A549 (cell line): ENCODE measurements around the gene CSTPP1. TPM values are rescaled to one million over a fixed set of nuclear protein-coding genes. Genes with fewer than 3 reads are reported as not detected.
"Not testable (repeated sequence)": the region's sequence is repeated elsewhere in the genome, so short reads cannot be mapped to it uniquely, and the experiment has no call there.

Source experiments
- ATAC-seq, 2 experiments: fragments of 200-7000 bp in 1 of 2; fragments of >200 bp in 1 of 2; cut with Nextera tagmentation in 1 of 2; cut with Tn5 transposase in 1 of 2; 3 replicates each; pipeline versions ENCODE4 v1.8.0 to v1.9.1; 2018 to 2020; ENCODE audit warnings: mild to moderate bottlenecking in 1 of 2, moderate library complexity in 1 of 2
- CTCF ChIA-PET: fragments of 300-600 bp; sonication (Branson Sonifier 250); formaldehyde crosslinking; extraction: SDS; loops from one replicate; lab custom pipeline; 2021; ENCODE audit warnings: antibody characterized with exemption, inconsistent platforms; lab: Yijun Ruan, JAX
- POLR2A ChIA-PET: fragments of 350-600 bp; formaldehyde crosslinking; extraction: SDS; loops from one replicate; lab custom pipeline; 2021; ENCODE audit warnings: antibody characterized with exemption, inconsistent platforms; lab: Yijun Ruan, JAX
- DNase-seq, 2 experiments: peaks; one replicate each; pipeline versions ENCODE4 v3.0.0 to v3.0.0-alpha.2; 2011 to 2016; ENCODE audit warnings: low read depth in 1 of 2, low spot score in 1 of 2
- FAIRE-seq: peaks from 2 replicates; lab custom pipeline; 2011; peaks lifted over from hg19 to GRCh38; lab: Jason Lieb, UNC
- H3K27ac ChIP-seq, 2 experiments: fragments of >200 bp; sonication (Bioruptor Twin); formaldehyde crosslinking; 3 replicates each; pipeline ENCODE4 v1.5.1; 2016 to 2017
- H3K4me1 ChIP-seq: fragments of >200 bp; sonication (Bioruptor Twin); formaldehyde crosslinking; 3 replicates; pipeline ENCODE4 v1.6.1; 2016
- H3K4me2 ChIP-seq: fragments of >200 bp; sonication (Bioruptor Twin); formaldehyde crosslinking; 3 replicates; pipeline ENCODE4 v1.6.1; 2016
- H3K4me3 ChIP-seq: fragments of >200 bp; sonication (Bioruptor Twin); formaldehyde crosslinking; 3 replicates; pipeline ENCODE4 v1.5.1; 2016
- H3K9me3 ChIP-seq: fragments of >200 bp; sonication (Bioruptor Twin); formaldehyde crosslinking; 3 replicates; pipeline ENCODE4 v1.6.1; 2016
- ATOH8 ChIP-seq: fragments of 250-450 bp; sonication (Bioruptor Pico); IDR thresholded peaks from 2 replicates; pipeline ENCODE4 v1.5.0; 2020; ENCODE audit warnings: low read depth, mild to moderate bottlenecking, moderate library complexity
- CHD2 ChIP-seq: fragments of 150-350 bp; IDR thresholded peaks from 2 replicates; pipeline ENCODE4 v1.6.1; 2014; ENCODE audit warnings: low read length; ENCODE audit not compliant: partially characterized antibody
- EHF ChIP-seq: fragments of 250-450 bp; sonication (Bioruptor Pico); IDR thresholded peaks from 2 replicates; pipeline ENCODE4 v1.5.0; 2020; ENCODE audit warnings: mild to moderate bottlenecking
- EP300 ChIP-seq, 2 experiments: fragments of >200 bp; sonication (Bioruptor Twin); formaldehyde crosslinking; IDR thresholded peaks; 2 replicates in 1 of 2; 3 replicates in 1 of 2; pipeline ENCODE4 v1.6.1; 2016 to 2017
- ESRRA ChIP-seq: fragments of 150-350 bp; IDR thresholded peaks from 2 replicates; pipeline ENCODE4 v1.6.1; 2014; ENCODE audit warnings: mild to moderate bottlenecking, low read length, borderline replicate concordance
- HDAC2 ChIP-seq: fragments of 200-600 bp; sonication (generic); IDR thresholded peaks from 2 replicates; pipeline ENCODE4 v1.6.1; 2016
- HEYL ChIP-seq: fragments of 250-450 bp; sonication (Bioruptor Pico); IDR thresholded peaks from 2 replicates; pipeline ENCODE4 v1.8.0; 2021; ENCODE audit warnings: mild to moderate bottlenecking, moderate library complexity
- HOXA7 ChIP-seq: fragments of 250-450 bp; sonication (Bioruptor Pico); IDR thresholded peaks from 2 replicates; pipeline ENCODE4 v1.5.0; 2020; ENCODE audit warnings: mild to moderate bottlenecking, moderate library complexity
- KDM1A ChIP-seq: fragments of 200-600 bp; sonication (generic); IDR thresholded peaks from 2 replicates; pipeline ENCODE4 v1.6.1; 2016; ENCODE audit warnings: low read depth, mild to moderate bottlenecking
- MAX ChIP-seq: IDR thresholded peaks from 2 replicates; pipeline ENCODE4 v1.6.1; 2012
- MAZ ChIP-seq: fragments of 150-350 bp; IDR thresholded peaks from 2 replicates; pipeline ENCODE4 v1.6.1; 2014; ENCODE audit warnings: antibody characterized with exemption, low read depth, low read length, borderline replicate concordance
- MYC ChIP-seq: IDR thresholded peaks from 2 replicates; pipeline ENCODE4 v1.6.1; 2012; ENCODE audit warnings: mild to moderate bottlenecking, inconsistent platforms, low read length, improper control_type of control experiment, borderline replicate concordance
- NPAS2 ChIP-seq: fragments of 250-450 bp; sonication (Bioruptor Pico); IDR thresholded peaks from 2 replicates; pipeline ENCODE4 v1.8.0; 2022; ENCODE audit warnings: mild to moderate bottlenecking, moderate library complexity, borderline replicate concordance
- NR3C1 ChIP-seq: fragments of >200 bp; sonication (Bioruptor Twin); formaldehyde crosslinking; IDR thresholded peaks from 3 replicates; pipeline ENCODE4 v1.6.1; 2017
- POLR2A ChIP-seq: IDR thresholded peaks from 2 replicates; pipeline ENCODE4 v1.6.1; 2012; ENCODE audit warnings: mild to moderate bottlenecking, low read length
- POLR2AphosphoS2 ChIP-seq: conservative IDR thresholded peaks from 2 replicates; pipeline ENCODE4 v1.6.1; 2012; ENCODE audit warnings: low read length, improper control_type of control experiment, inconsistent platforms
- RCOR1 ChIP-seq: fragments of 150-350 bp; IDR thresholded peaks from 2 replicates; pipeline ENCODE4 v1.6.1; 2014; ENCODE audit warnings: antibody characterized with exemption, low read length, low read depth
- REST ChIP-seq: fragments of 200-600 bp; sonication (generic); IDR thresholded peaks from 2 replicates; pipeline ENCODE4 v1.6.1; 2016; ENCODE audit warnings: antibody characterized with exemption, mild to moderate bottlenecking, moderate library complexity
- RFX5 ChIP-seq: fragments of 450-650 bp; IDR thresholded peaks from 2 replicates; pipeline ENCODE4 v1.7.1; 2014; ENCODE audit warnings: antibody characterized with exemption, mild to moderate bottlenecking, moderate library complexity
- RNF2 ChIP-seq: fragments of 200-600 bp; sonication (generic); IDR thresholded peaks from 2 replicates; pipeline ENCODE4 v1.6.1; 2016; ENCODE audit warnings: low read depth, mild to moderate bottlenecking, antibody characterized with exemption, moderate library complexity, borderline replicate concordance
- SREBF2 ChIP-seq: fragments of 450-650 bp; IDR thresholded peaks from 2 replicates; pipeline ENCODE4 v1.6.1; 2014; ENCODE audit warnings: mild to moderate bottlenecking, moderate library complexity
- ZFP36 ChIP-seq: fragments of 450-650 bp; IDR thresholded peaks from 2 replicates; pipeline ENCODE4 v1.6.1; 2014; ENCODE audit warnings: borderline replicate concordance; ENCODE audit not compliant: partially characterized antibody
- ZSCAN20 ChIP-seq: fragments of 250-450 bp; sonication (Bioruptor Pico); IDR thresholded peaks from 2 replicates; pipeline ENCODE4 v1.8.0; 2022; ENCODE audit warnings: mild to moderate bottlenecking, moderate library complexity
- WGBS: methylation state at CpG from one replicate; pipeline ENCODE4 v1.1.6; 2017; ENCODE audit errors: missing lambda C conversion rate; 5-methylcytosine and 5-hydroxymethylcytosine counted together
- polyA plus RNA-seq, 4 experiments: library from polyadenylated mRNA; depleted of rRNA in 3 of 4; stranded (reverse); fragments of >200 nt; fragmentation: RNase III in 1 of 4; extraction: RNeasy Plus Mini Kit Qiagen cat#74134 plus additional on column Dnase treatment in 1 of 4; gene quantifications; 2 replicates in 3 of 4; 3 replicates in 1 of 4; pipeline ENCODE4 v1.2.3, GENCODE V29; 2011 to 2017

Gene CSTPP1
- polyA plus RNA-seq, 2 of the 4 experiments (the other 2 are of a cell fraction) = 31.5 to 34.5 TPM

DNA sequence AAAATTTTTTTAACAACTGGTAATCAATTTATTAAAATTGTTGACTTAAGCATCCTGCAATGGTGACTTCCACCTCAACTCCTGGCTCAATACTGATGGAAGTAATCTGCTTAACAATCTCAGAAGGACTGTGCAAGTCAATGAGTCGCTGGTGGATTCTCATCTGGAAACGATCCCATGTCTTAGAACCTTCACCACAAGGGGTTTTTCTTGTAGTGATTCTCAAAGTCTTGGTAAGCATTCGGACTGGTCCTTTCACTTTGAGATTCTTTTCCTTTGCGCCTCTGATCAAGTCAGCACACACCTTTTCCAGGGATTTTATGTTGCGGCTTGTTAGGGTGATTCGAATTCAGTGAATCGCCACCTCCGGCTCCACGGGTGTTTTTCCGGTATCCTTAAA is 254.6 kb downstream of the CSTPP1 start:
- ATAC-seq, FAIRE-seq, H3K27ac ChIP-seq, H3K9me3 ChIP-seq, H3K4me3 ChIP-seq, H3K4me2 ChIP-seq: not testable (repeated sequence)
- 86% methylated on average over 10 of the region's 10 CpGs for WGBS
- DNase-seq = peak in 1 of 2 experiments; percentile 25
- ChIA-PET CTCF (interaction anchor here (0.5 to 5.2 kb wide), 2 partner anchors 12 to 16 kb away, joined by 3 to 41 read pairs; partner anchors contain the start of gene ARFGAP2), POLR2A (interaction anchor here (1.4 to 3.9 kb wide), 3 partner anchors 14 to 23 kb away, joined by 4 to 26 read pairs (median 24); partner anchors contain the start of gene DDB2)
- peaks cover 40% of the 10 kb centered on the region for H3K4me1 ChIP-seq

GRCh38 chr11:47192111-47192510 is 255.6 kb downstream of the CSTPP1 start:
- no peak for TF ChIP-seq NPAS2
- TF ChIP-seq HDAC2 = no peak
- TF ChIP-seq ESRRA = no peak
- no peak for TF ChIP-seq KDM1A
- no peak for TF ChIP-seq MAX
- no peak for TF ChIP-seq EHF
- ChIA-PET POLR2A (interaction anchor here (1.4 to 3.9 kb wide), 2 partner anchors 13 to 22 kb away, joined by 4 to 24 read pairs; partner anchors contain the start of gene DDB2), CTCF (interaction anchor here (0.6 to 3.0 kb wide), 5 partner anchors 13 to 68 kb away, joined by 3 to 10 read pairs (median 4); partner anchors contain the start of genes ACP2 and DDB2)
- H3K4me2 ChIP-seq = no peak overlapping the region
- no peaks in the 10 kb centered on the region for H3K9me3 ChIP-seq
- H3K4me3 ChIP-seq = no peak overlapping the region
- H3K4me1 ChIP-seq = peaks cover 35% of the 10 kb centered on the region
- no peak overlapping the region for H3K27ac ChIP-seq
- WGBS = 90% methylated on average over 4 of the region's 4 CpGs
- ATAC-seq (no peak), DNase-seq (no peak), FAIRE-seq (no peak)

- FAIRE-seq, H3K4me1 ChIP-seq, ATAC-seq, H3K4me2 ChIP-seq, H3K27ac ChIP-seq, H3K9me3 ChIP-seq, POLR2A ChIA-PET, DNase-seq, H3K4me3 ChIP-seq: not testable (repeated sequence)
- 89% methylated on average over 9 of the region's 9 CpGs for WGBS
- CTCF ChIA-PET = interaction anchor here (1.3 kb wide), 1 partner anchor 11 kb away, joined by 5 read pairs; no protein-coding TSS in a partner anchor
Measured at GRCh38 chr11:47198161-47198560, 261.6 kb downstream of the CSTPP1 start.

GRCh38 chr11:47201015-47201414 is 264.5 kb downstream of the CSTPP1 start:
- H3K27ac ChIP-seq = no peak overlapping the region
- no peak overlapping the region for H3K4me3 ChIP-seq
- ChIA-PET CTCF (interaction anchor here (2.2 to 3.3 kb wide), 3 partner anchors 11 to 22 kb away, joined by 7 to 11 read pairs (median 7); no protein-coding TSS in a partner anchor), POLR2A (interaction anchor here (0.7 kb wide), 2 partner anchors 13 to 697 kb away, joined by 3 to 4 read pairs; no protein-coding TSS in a partner anchor)
- TF ChIP-seq CHD2 (no peak), MAZ (no peak), ATOH8 (CRISPR knock-in tag) (no peak), SREBF2 (no peak), MAX (no peak), NPAS2 (no peak), NR3C1 (no peak), POLR2A (no peak), ESRRA (no peak), RCOR1 (no peak), HOXA7 (CRISPR knock-in tag) (no peak), EP300 (IDR thresholded peaks at IDR 0.05) (no peak), RFX5 (no peak), POLR2AphosphoS2 (no peak), ZFP36 (no peak), ZSCAN20 (no peak), MYC (no peak), REST (no peak), HEYL (CRISPR knock-in tag) (no peak), RNF2 (no peak)
- peaks cover 10% of the 10 kb centered on the region for H3K4me1 ChIP-seq
- no peak overlapping the region for H3K4me2 ChIP-seq
- no peaks in the 10 kb centered on the region for H3K9me3 ChIP-seq
- ATAC-seq = no peak
- DNase-seq = no peak
- 79% methylated on average over 4 of the region's 4 CpGs for WGBS
- FAIRE-seq = no peak
